GM12878 (cell line): ENCODE data around the gene GABRB3. TPM values are rescaled to one million over a fixed set of nuclear protein-coding genes. Genes with fewer than 3 reads are reported as not detected.

Experiments used
- ATAC-seq: fragments of 200-7000 bp; cut with Tn5 transposase; 3 replicates; pipeline ENCODE4 v1.9.1; 2020; ENCODE audit warnings: mild to moderate bottlenecking, moderate library complexity
- BruUV-seq: library from RNA; stranded (reverse); fragments of 400-500 nt; replicated peaks from 2 replicates; lab custom pipeline; 2021; lab: Mats Ljungman, UMichigan
- CTCF ChIA-PET: fragments of 300-600 bp; sonication (Branson Sonifier 250); formaldehyde crosslinking; extraction: SDS; loops from one replicate; lab custom pipeline; 2021; ENCODE audit warnings: inconsistent platforms; lab: Yijun Ruan, JAX
- POLR2A ChIA-PET: fragments of 350-600 bp; formaldehyde crosslinking; extraction: SDS; loops from one replicate; lab custom pipeline; 2021; ENCODE audit warnings: inconsistent platforms; lab: Charles Lee
- RAD21 ChIA-PET: fragments of 300-600 bp; sonication (Branson Sonifier 250); formaldehyde crosslinking; loops from one replicate; lab custom pipeline; 2023; ENCODE audit warnings: antibody characterized with exemption; ENCODE audit not compliant: unreplicated experiment; lab: Charles Lee
- SMC1A ChIA-PET: fragments of 300-600 bp; sonication (Branson Sonifier 250); formaldehyde crosslinking; loops from one replicate; lab custom pipeline; 2023; ENCODE audit not compliant: unreplicated experiment, uncharacterized antibody; lab: Charles Lee
- DNase-seq: peaks from one replicate; pipeline ENCODE4 v3.0.0-alpha.2; 2011; ENCODE audit warnings: low read depth, low spot score
- FAIRE-seq: peaks from 3 replicates; lab custom pipeline; 2011; peaks lifted over from hg19 to GRCh38; lab: Jason Lieb, UNC
- H2AFZ ChIP-seq: 2 replicates; pipeline ENCODE4 v1.6.0; 2011; ENCODE audit warnings: low read depth, low read length, control low read depth; ENCODE audit not compliant: control insufficient read depth
- H3K27ac ChIP-seq: 2 replicates; pipeline ENCODE4 v1.5.1; 2011; ENCODE audit warnings: control low read depth; ENCODE audit not compliant: control insufficient read depth, insufficient read depth
- H3K27me3 ChIP-seq, 2 experiments: replicated peaks in 1 of 2; 2 replicates each; pipeline versions ENCODE4 v1.6.0 to v1.6.1; 2011; ENCODE audit warnings: low read length in 1 of 2; ENCODE audit not compliant: control insufficient read depth in 2 of 2, insufficient read depth in 2 of 2
- H3K36me3 ChIP-seq, 2 experiments: 2 replicates each; pipeline ENCODE4 v1.5.1; 2011; ENCODE audit warnings: low read length in 1 of 2; ENCODE audit not compliant: control insufficient read depth in 2 of 2, insufficient read depth in 2 of 2
- H3K4me1 ChIP-seq: 2 replicates; pipeline ENCODE4 v1.6.1; 2011; ENCODE audit warnings: mild to moderate bottlenecking, low read length, moderate library complexity, mixed read lengths; ENCODE audit not compliant: control insufficient read depth, insufficient read depth
- H3K4me2 ChIP-seq: 2 replicates; pipeline ENCODE4 v1.6.0; 2011; ENCODE audit warnings: control low read depth; ENCODE audit not compliant: control insufficient read depth, insufficient read depth
- H3K4me3 ChIP-seq: fragments of 200-600 bp; sonication (generic); 2 replicates; pipeline ENCODE4 v1.5.1; 2016
- H3K79me2 ChIP-seq: 2 replicates; pipeline ENCODE4 v1.6.0; 2011; ENCODE audit warnings: low read length; ENCODE audit not compliant: control insufficient read depth, insufficient read depth
- H3K9ac ChIP-seq: 2 replicates; pipeline ENCODE4 v1.8.0; 2011; ENCODE audit warnings: low read length, control low read depth, mixed read lengths; ENCODE audit not compliant: control insufficient read depth, insufficient read depth
- H3K9me3 ChIP-seq: replicated peaks from 3 replicates; pipeline ENCODE4 v1.5.1; 2011; ENCODE audit warnings: mild to moderate bottlenecking, low read length; ENCODE audit not compliant: control insufficient read depth, insufficient read depth
- H4K20me1 ChIP-seq: 2 replicates; pipeline ENCODE4 v1.6.0; 2011; ENCODE audit not compliant: control insufficient read depth, insufficient read depth
- JUNB ChIP-seq: IDR thresholded peaks from 2 replicates; pipeline ENCODE4 v1.6.1; 2016; ENCODE audit warnings: antibody characterized with exemption, mild to moderate bottlenecking
- MEF2A ChIP-seq: IDR thresholded peaks from 2 replicates; pipeline ENCODE4 v1.6.1; 2011; ENCODE audit warnings: low read depth, mild to moderate bottlenecking, low read length, moderate library complexity; ENCODE audit not compliant: insufficient read depth
- NRF1 ChIP-seq: conservative IDR thresholded peaks from 2 replicates; pipeline ENCODE4 v1.6.1; 2011; ENCODE audit warnings: mild to moderate bottlenecking, low read depth, low read length, improper control_type of control experiment
- REST ChIP-seq: IDR thresholded peaks from 2 replicates; pipeline ENCODE4 v1.6.1; 2012; ENCODE audit warnings: mild to moderate bottlenecking, low read depth, low read length
- STAT1 ChIP-seq: fragments of 450-650 bp; conservative IDR thresholded peaks from 2 replicates; pipeline ENCODE4 v1.6.1; 2014; ENCODE audit warnings: antibody characterized with exemption, mild to moderate bottlenecking
- TCF3 ChIP-seq: IDR thresholded peaks from 2 replicates; pipeline ENCODE4 v1.6.1; 2012; ENCODE audit warnings: low read depth, mild to moderate bottlenecking, low read length, borderline replicate concordance; ENCODE audit not compliant: insufficient read depth
- ZBED1 ChIP-seq: IDR thresholded peaks from 2 replicates; pipeline ENCODE4 v1.6.1; 2016; ENCODE audit warnings: borderline replicate concordance
- WGBS: methylation state at CpG from one replicate; pipeline ENCODE4 v1.1.6; 2016; ENCODE audit warnings: low lambda C conversion rate; ENCODE audit not compliant: insufficient replicate concordance, insufficient coverage; ENCODE audit errors: missing lambda C conversion rate; 5-methylcytosine and 5-hydroxymethylcytosine counted together
- in situ Hi-C: fragments of 300-500 bp; cut with MboI; formaldehyde crosslinking; loops from 9 replicates; pipeline ENCODE4 v1.14.3; 2018; ENCODE audit warnings: mixed read lengths
- intact Hi-C: fragments of 100-400 bp; cut with micrococcal nuclease; formaldehyde crosslinking; loops from one replicate; pipeline ENCODE4 v1.14.2; 2022; ENCODE audit not compliant: unreplicated experiment
- polyA plus RNA-seq, 11 experiments: library from polyadenylated mRNA; depleted of rRNA in 4 of 11; unstranded in 6 of 11; stranded (reverse) in 5 of 11; fragments of >200 nt; fragmentation: Nextera tagmentation in 4 of 11; fragmentation: Illumina TruSeq in 1 of 11; extraction: Ambion mirVana in 4 of 11; extraction: Trizol in 1 of 11; gene quantifications; 1 replicate in 1 of 11; 2 replicates in 10 of 11; pipeline versions ENCODE4 v1.2.1 to v1.2.3, GENCODE V29; 2011 to 2016; ENCODE audit warnings: inconsistent platforms in 2 of 11, missing spikeins in 2 of 11, low read depth in 1 of 11
- total RNA-seq, 4 experiments: library from RNA; depleted of rRNA in 3 of 4; stranded (reverse); fragments of >200 nt in 3 of 4; fragmentation: Illumina TruSeq in 1 of 4; extraction: Trizol in 1 of 4; gene quantifications; 2 replicates each; pipeline versions ENCODE4 v1.2.1 to v1.2.3, GENCODE V29; 2013 to 2021

GABRB3 gene
- total and polyA plus RNA-seq, 10 of the 15 experiments (the other 5 are each of a cell fraction or from before 2014, with no cell fraction given) = 0.05 to 0.08 (median 0.05) TPM; not detected in 7

- in situ Hi-C loops (no loop called here), intact Hi-C loops (no loop called here)
- RAD21 ChIA-PET = no interaction called here
- H3K36me3 ChIP-seq = no peaks in the 10 kb centered on the region
- H3K4me1 ChIP-seq = no peaks in the 10 kb centered on the region
- BruUV-seq = no TSS peak
- no peak for DNase-seq
- no peak for ATAC-seq
- no peaks in the 10 kb centered on the region for H4K20me1 ChIP-seq
- H3K9ac ChIP-seq = no peak overlapping the region
- TF ChIP-seq MEF2A (no peak), REST (peak; percentile 14; the same call in 1 of the 2 replicates)
- TF ChIP-seq, all 136 proteins: peak for 1
- Histone ChIP-seq H3K4me2 (no peak overlapping the region), H3K27ac (no peak overlapping the region), H3K9me3 (no peaks in the 10 kb centered on the region; the same call in 2 of the 3 replicates), H3K79me2 (no peaks in the 10 kb centered on the region), H3K27me3 (no peaks in the 10 kb centered on the region), H2AFZ (no peak overlapping the region), H3K4me3 (no peak overlapping the region)
- WGBS = 69% methylated on average over 28 of the region's 32 CpGs
- FAIRE-seq = no peak
- ChIA-PET CTCF (no interaction called here), POLR2A (no interaction called here), SMC1A (no interaction called here)
These were observed 1.2 kb downstream of the GABRB3 start for GRCh38 chr15:26771578-26772153.

DNA sequence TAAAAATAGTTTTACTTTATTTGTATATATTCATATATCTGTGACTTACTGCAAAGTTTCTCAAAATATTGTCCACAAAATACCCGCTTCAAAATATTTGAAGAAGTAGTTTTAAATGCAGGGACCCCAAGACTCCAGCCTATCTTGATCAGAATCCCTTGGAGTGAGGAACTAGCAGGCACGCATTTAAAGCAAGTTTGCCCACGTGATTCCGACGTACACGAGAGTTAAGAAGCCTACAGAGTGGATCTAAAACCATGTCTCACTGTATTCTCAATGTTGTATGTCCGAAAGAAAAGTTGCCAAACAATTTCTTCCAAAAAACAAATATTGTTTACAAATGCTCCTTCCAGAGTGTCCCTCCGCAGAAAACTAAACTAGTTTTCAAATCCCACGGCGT lies 1.7 kb downstream of the GABRB3 start:
- RAD21 ChIA-PET = no interaction called here
- Histone ChIP-seq H4K20me1 (no peaks in the 10 kb centered on the region), H3K27ac (no peak overlapping the region), H3K4me1 (no peaks in the 10 kb centered on the region), H3K79me2 (no peaks in the 10 kb centered on the region), H3K4me2 (no peak overlapping the region), H3K9me3 (no peaks in the 10 kb centered on the region; the same call in 2 of the 3 replicates), H2AFZ (no peak overlapping the region), H3K4me3 (no peak overlapping the region), H3K27me3 (no peaks in the 10 kb centered on the region), H3K36me3 (no peaks in the 10 kb centered on the region), H3K9ac (no peak overlapping the region)
- FAIRE-seq (no peak), ATAC-seq (no peak), DNase-seq (no peak)
- WGBS = 23% methylated on average over 10 of the region's 10 CpGs
- CTCF ChIA-PET = no interaction called here
- BruUV-seq = no TSS peak
- POLR2A ChIA-PET = no interaction called here
- intact Hi-C loops = no loop called here
- TF ChIP-seq NRF1 (no peak), ZBED1 (no peak), STAT1 (no peak), JUNB (no peak), TCF3 (no peak)
- SMC1A ChIA-PET = no interaction called here
- in situ Hi-C loops = no loop called here
